GM12878 (cell line): ENCODE data around the gene DNHD1.

Source experiments
- ATF3 ChIP-seq: IDR thresholded peaks from 2 replicates; pipeline ENCODE4 v1.6.1; 2011; ENCODE audit warnings: low read depth, mild to moderate bottlenecking, low read length, moderate library complexity, borderline replicate concordance; ENCODE audit errors: extremely low read depth
- CHD4 ChIP-seq: fragments of 200-600 bp; sonication (generic); IDR thresholded peaks from 2 replicates; pipeline ENCODE4 v1.6.1; 2016; ENCODE audit warnings: mild to moderate bottlenecking
- CTCF ChIP-seq, 3 experiments: IDR thresholded peaks in 2 of 3; conservative IDR thresholded peaks in 1 of 3; 2 replicates each; pipeline ENCODE4 v1.5.1; 2011; ENCODE audit warnings: low read depth in 3 of 3, low read length in 3 of 3, mild to moderate bottlenecking in 3 of 3, control low read depth in 2 of 3, moderate library complexity in 2 of 3, inconsistent platforms in 1 of 3, mixed read lengths in 1 of 3; ENCODE audit not compliant: control insufficient read depth in 2 of 3, insufficient read depth in 1 of 3; ENCODE audit errors: extremely low read depth in 1 of 3
- RB1 ChIP-seq: fragments of 450-650 bp; formaldehyde crosslinking; IDR thresholded peaks from 2 replicates; pipeline ENCODE4 v1.6.1; 2017; ENCODE audit warnings: mild to moderate bottlenecking, borderline replicate concordance
- RFX5 ChIP-seq: IDR thresholded peaks from 2 replicates; pipeline ENCODE4 v1.6.1; 2011; ENCODE audit warnings: low read depth, low read length, improper control_type of control experiment
- STAT3 ChIP-seq: IDR thresholded peaks from 2 replicates; pipeline ENCODE4 v1.6.1; 2011; ENCODE audit warnings: low read depth, low read length, improper control_type of control experiment
- SUZ12 ChIP-seq: fragments of 200-600 bp; sonication (generic); IDR thresholded peaks from one replicate; pipeline ENCODE4 v1.6.1; 2018; ENCODE audit warnings: antibody characterized with exemption, mild to moderate bottlenecking; ENCODE audit not compliant: unreplicated experiment
- TAF1 ChIP-seq: IDR thresholded peaks from 2 replicates; pipeline ENCODE4 v1.6.1; 2011; ENCODE audit warnings: mild to moderate bottlenecking, low read depth, low read length, borderline replicate concordance
- USF2 ChIP-seq: IDR thresholded peaks from 2 replicates; pipeline ENCODE4 v1.6.1; 2011; ENCODE audit warnings: low read depth, low read length, improper control_type of control experiment, borderline replicate concordance

- TF ChIP-seq CTCF (IDR thresholded peaks at IDR 0.05 in 2 of 3, conservative IDR thresholded peaks at IDR 0.05 in 1 of 3; ENCODE audit: control insufficient read depth in 2 of 3, extremely low read depth in 1 of 3, insufficient read depth in 1 of 3, low read depth in 3 of 3, low read length in 3 of 3) (no peak), TAF1 (no peak), RB1 (no peak), ATF3 (no peak), USF2 (no peak), CHD4 (no peak), SUZ12 (no peak), STAT3 (no peak), RFX5 (no peak)
Observed at GRCh38 chr11:6572215-6572614, 75.1 kb downstream of the DNHD1 start.
